Sigmoid colon (tissue), 4 donors: Measurements from ENCODE around the gene GRIN2A.

Source experiments
- EP300 ChIP-seq, 4 donors: sonication (generic); formaldehyde crosslinking; IDR thresholded peaks; one replicate each; pipeline ENCODE4 v1.6.1; 2017; ENCODE audit warnings: antibody characterized with exemption in 4 of 4
- POLR2A ChIP-seq, 2 donors: fragments of 450-650 bp; IDR thresholded peaks; one replicate each; pipeline ENCODE4 v1.6.1; 2016; ENCODE audit warnings: antibody characterized with exemption in 2 of 2, mild to moderate bottlenecking in 2 of 2, moderate library complexity in 2 of 2
- TF ChIP-seq, protein P1 (sequence below), 4 experiments: fragments of 450-650 bp in 3 of 4; fragments of 200-600 bp in 1 of 4; IDR thresholded peaks; one replicate each; pipeline ENCODE4 v1.5.1; 2016 to 2019; ENCODE audit warnings: antibody characterized with exemption in 4 of 4, mild to moderate bottlenecking in 3 of 4, moderate library complexity in 2 of 4

- TF ChIP-seq, protein P1, sequence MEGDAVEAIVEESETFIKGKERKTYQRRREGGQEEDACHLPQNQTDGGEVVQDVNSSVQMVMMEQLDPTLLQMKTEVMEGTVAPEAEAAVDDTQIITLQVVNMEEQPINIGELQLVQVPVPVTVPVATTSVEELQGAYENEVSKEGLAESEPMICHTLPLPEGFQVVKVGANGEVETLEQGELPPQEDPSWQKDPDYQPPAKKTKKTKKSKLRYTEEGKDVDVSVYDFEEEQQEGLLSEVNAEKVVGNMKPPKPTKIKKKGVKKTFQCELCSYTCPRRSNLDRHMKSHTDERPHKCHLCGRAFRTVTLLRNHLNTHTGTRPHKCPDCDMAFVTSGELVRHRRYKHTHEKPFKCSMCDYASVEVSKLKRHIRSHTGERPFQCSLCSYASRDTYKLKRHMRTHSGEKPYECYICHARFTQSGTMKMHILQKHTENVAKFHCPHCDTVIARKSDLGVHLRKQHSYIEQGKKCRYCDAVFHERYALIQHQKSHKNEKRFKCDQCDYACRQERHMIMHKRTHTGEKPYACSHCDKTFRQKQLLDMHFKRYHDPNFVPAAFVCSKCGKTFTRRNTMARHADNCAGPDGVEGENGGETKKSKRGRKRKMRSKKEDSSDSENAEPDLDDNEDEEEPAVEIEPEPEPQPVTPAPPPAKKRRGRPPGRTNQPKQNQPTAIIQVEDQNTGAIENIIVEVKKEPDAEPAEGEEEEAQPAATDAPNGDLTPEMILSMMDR (IDR thresholded peaks at IDR 0.05) = no peak
- TF ChIP-seq EP300 (IDR thresholded peaks at IDR 0.05) (no peak), POLR2A (IDR thresholded peaks at IDR 0.05) (no peak)
Observed at GRCh38 chr16:9898555-9898954, 283.7 kb downstream of the GRIN2A start.
